A375 (cell line): ENCODE results near the gene SMARCC1. TPM values are rescaled to one million over a fixed set of nuclear protein-coding genes. Genes with fewer than 3 reads are reported as not detected.

Source experiments
- small RNA-seq: library from RNA; depleted of rRNA; stranded (forward); fragments of <200 nt; gene quantifications from one replicate; pipeline ENCODE3, GENCODE V24; 2014
- total RNA-seq: library from RNA; depleted of rRNA; stranded (reverse); fragments of >200 nt; shearing (Covaris generic); gene quantifications from 2 replicates; pipeline ENCODE4 v1.2.3, GENCODE V29; 2014; rRNA removed

Gene SMARCC1
- 66.8 and 71.9 TPM in 2 replicates for total RNA-seq

DNA sequence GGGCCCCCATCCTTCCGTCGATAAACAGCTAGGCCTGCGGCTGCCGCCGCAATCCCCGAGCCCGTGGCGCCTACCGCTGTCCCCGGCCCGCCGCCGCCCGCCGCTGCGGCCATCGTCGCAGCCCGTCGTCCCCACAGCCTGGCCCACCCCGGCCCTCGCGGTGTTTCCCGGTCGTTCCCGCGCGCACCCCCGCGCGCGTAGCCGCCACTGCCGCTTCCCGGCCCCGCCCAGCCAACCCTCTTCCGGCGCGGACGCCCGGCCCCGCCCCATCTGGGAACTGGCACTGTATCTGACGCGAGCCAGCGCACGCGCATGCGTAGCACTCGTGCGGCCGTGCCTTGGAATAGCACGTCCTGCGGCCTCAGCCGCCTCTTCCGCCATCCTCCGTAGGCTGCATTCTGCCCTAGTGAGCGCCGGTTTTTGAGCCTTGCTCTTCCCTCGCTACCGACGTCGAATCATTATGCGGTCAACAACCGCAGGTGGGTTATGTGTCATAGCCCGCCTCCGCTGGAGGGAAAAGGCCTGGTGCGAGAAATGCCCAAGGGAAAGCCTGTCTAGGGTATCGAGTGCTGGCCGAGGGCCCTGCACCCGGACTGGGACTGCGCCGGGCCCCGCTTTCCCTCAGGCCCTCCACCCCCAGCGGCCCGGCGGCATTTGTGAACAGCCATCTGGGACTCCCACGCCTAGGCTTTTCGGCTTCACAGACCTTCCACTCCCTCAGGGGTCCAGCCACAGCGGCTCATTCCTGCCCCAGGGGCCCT is at the start of gene SMARCC1:
Gene SMARCC1 (minus strand): TSS at position 209 of the 761 bp plus-strand sequence. CDS start 96 bp downstream, at position 113.

DNA sequence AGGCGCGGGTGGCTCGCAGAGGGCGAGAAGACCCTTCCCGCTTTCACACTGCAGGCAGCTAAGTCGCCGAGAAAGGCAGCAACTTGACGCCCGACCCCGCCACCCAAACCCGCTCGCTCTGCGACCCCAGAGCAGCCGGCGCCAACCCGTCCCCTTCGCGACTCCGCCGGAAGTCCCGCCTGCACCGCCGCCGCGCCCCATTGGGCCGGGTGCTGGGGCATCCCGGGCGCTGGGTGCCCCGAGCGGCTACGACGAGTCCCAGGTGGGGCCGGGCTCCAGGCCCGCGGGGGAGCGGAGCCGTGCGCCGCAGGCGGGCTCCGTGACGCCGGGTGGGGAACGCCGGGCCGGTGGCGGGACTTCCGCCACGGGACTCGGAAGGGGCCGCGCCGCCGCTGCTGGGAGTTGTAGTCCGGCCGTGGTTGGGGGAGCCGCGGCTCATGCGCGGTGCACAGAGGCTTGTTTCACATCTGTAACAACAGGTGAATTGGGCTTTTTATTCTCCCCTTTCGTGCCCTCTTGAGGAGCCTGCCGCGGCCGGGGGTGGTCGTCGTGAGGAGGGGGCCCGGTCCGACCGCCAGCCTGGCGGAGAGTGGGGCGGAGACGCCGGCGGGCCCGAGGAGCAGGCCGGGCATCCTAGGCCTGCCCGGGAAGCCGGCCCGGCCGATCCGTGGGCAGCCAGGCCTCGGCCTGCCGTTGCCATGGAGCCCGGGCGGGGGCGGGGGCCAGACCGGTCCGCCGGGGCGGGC is 21.2 kb upstream of the SMARCC1 start, which contains the start of gene DHX30:
Gene DHX30 (plus strand): TSS at position 405 of the 746 bp plus-strand sequence. CDS start 7,546 bp downstream, outside the sequence.

GRCh38 chr3:47578691-47579632 is 202.7 kb downstream of the SMARCC1 start, which contains the start of gene CSPG5:
CSPG5 (minus strand) TSS chr3:47578865; CDS start chr3:47578693, 172 bp downstream.

Small RNA genes lying within 50 kb of the gene (small RNA-seq; reads per million reads assigned to genes)
- gene RF02271 = not detected
- not detected for gene RN7SL870P

Other genes with a start within 250 kb of the SMARCC1 start
- gene CSPG5, start 203.0 kb downstream of the SMARCC1 start, total RNA-seq = 1.3 and 1.5 TPM in 2 replicates
- gene DHX30, start 21.2 kb upstream of the SMARCC1 start, total RNA-seq = 166 and 170 TPM in 2 replicates
- 63.6 and 65.1 TPM in 2 replicates for gene MAP4, start 234.5 kb upstream of the SMARCC1 start, total RNA-seq